Nucleus accumbens (tissue), 56 donors: Measurements from ENCODE around the gene CLDN2.

Experiments
- DNase-seq, 56 donors: peaks; one replicate each; lab custom pipeline; 2025; lab: John Stamatoyannopoulos, UW

The CLDN2 gene

DNA sequence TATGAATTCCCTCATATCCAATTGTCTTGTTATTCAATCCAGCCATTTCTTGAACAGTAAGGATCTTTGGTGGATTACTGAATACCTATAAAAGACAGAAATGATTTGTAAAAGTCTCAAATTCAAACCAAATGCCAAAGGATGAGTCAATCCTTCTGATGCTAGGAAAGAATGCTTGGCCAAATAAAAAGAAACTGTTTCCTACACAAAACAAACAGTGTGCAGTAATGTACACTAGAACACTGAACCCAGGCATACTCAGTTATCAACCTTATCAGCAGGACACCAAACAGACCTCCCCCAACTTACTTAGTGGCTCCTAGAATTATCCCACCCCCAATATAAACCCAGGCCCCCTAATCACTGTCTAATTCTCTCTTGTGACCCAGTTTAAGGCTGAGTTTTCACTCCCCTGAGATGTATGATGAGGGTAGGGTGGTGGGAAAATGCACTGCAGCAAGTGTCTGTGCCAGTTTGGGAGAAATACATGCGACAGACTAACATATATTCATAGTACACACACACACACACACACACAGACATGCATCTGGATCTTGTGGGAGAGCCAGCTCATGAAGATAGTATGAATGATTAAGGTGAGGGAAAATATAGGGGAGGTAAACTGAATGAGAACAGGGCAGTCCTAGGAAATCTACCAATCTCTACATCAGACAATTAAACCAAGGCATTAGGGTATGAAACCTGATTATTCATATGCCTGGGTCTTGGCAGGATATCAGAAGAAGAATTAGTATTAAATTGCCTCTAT is 35.0 kb downstream of the CLDN2 start:
- no peak for DNase-seq

DNA sequence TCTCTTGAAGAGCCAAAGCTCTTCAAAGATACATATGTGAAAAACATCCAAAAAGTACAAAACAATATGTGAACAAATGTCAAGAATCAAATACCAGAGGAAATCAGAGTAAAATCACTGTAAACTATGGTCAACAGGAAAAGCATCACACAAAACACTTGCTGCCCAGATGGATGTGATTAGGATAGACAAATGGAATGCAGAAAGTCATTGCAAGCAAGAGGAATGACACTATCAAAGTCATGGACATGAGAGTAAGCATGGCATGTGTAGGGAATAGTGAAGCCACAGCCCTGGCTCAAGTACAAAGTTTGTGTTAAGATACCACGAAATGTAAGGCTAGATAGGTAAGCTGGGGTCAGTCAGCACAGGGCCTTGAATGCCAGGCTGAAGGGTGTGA is 37.7 kb downstream of the CLDN2 start:
- no peak for DNase-seq

GRCh38 chrX:106959901-106960300 is 39.7 kb downstream of the CLDN2 start:
- DNase-seq, result peak in 2 of 56 donors; percentile 0 to 3

DNA sequence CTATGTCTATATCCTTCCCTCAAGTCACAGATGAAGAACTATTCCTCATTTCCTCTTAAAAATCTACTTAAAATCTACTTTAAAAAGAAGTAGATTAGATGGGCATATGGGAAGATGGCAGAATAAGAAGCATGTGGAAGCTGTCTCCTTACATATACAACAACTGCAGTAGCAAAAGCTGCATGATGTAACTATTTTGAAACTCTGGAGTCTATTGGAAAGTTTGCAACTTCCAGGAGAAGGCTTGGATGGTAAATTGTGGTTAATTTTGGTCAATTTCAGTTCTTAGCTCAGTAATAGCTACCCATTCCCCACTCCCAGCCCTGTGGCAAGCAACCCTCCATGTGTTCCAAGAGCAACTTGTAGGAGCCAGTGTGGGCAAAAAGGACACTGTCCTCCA is 42.9 kb downstream of the CLDN2 start:
- DNase-seq, result no peak

GRCh38 chrX:106964290-106964689 is 44.1 kb downstream of the CLDN2 start:
- DNase-seq, result no peak

DNA sequence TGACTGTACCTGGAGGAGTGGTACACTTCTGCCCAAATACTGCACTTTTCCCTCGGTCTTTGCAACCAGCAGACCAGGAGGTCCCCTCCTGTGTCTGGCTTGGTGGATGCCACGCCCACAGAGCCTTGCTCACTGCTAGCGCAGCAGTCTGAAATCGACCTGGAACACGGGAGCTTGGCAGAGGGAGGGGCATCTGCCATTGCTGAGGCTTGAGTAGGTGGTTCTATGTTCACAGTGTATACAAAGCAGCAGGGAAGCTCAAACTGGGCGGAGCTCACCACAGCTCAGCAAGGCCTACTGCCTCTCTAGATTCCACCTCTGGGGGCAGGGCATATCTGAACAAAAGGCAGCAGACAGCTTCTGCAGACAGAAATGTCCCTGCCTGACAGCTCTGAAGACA is 46.3 kb downstream of the CLDN2 start:
- peak in 2 of 56 donors; percentile 3 to 9 for DNase-seq

- DNase-seq, result no peak
Measured at GRCh38 chrX:106972896-106973295, 52.7 kb downstream of the CLDN2 start.

DNA sequence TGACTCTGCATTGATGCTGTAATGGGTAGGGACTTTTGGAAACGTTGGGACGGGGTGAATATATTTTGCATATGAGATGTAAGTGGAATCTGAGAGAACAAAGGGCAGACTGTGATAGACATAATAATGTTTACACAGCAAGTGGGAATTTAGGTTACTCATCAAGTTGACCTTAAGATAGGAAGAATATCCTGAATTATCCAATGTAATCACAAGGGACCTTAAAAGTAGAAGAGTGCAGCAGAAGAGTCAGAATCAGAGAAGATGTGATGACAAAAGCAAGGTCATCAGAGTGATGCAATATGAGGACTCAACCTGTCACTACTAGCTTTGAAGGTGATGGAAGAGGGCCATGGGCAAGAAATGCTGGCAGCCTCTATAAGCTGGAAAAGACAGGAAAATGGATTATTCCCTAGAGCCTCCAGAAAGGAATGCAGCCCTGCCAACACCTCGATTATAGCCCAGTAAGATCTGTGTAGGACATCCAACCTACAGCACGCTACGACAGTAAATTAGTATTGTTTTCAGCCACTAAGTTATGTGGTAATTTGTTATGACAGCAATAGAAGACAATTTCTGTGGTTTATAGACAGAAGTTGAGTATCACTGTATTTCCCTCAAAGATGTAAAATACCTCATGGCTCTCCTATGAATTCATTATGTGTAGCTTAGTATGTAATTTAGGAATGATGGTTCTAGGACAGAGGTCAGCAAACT is 53.4 kb downstream of the CLDN2 start:
- DNase-seq, result no peak

- DNase-seq, result peak in 2 of 56 donors; percentile 0
Measured at GRCh38 chrX:106976416-106976815, 56.2 kb downstream of the CLDN2 start.
